GM12891 (cell line): ENCODE results near the gene HS3ST3B1.

ENCODE experiments used
- POLR2A ChIP-seq: IDR thresholded peaks from 2 replicates; pipeline ENCODE4 v1.6.1; 2011; ENCODE audit warnings: low read depth, low read length, control low read depth
- POLR2AphosphoS5 ChIP-seq: IDR thresholded peaks from 2 replicates; pipeline ENCODE4 v1.6.1; 2011; ENCODE audit warnings: low read depth, low read length, control low read depth

DNA sequence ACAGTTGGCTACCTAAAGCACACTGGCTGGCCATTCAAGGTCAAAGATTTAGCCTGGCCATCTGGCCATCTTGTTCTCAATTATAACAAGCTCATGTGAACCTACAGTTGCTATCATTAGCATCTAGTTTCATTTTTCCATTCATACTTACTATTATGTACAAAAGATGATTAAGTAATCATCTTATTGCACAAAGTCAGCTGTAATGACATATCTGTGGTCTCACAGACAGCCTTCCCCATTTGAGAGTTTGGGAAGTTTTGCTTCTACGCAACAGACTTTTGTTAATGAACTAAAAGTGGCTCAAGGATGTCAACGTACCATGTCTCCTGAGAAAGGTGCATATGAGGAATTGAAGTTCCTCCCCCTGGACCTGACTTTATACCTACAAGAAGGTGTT is 51.3 kb downstream of the HS3ST3B1 start:
- no peak for TF ChIP-seq POLR2AphosphoS5
- no peak for TF ChIP-seq POLR2A
